ENCODE data around the gene SLC30A1. TPM values are rescaled to one million over a fixed set of nuclear protein-coding genes. Genes with fewer than 3 reads are reported as not detected.

Gene SLC30A1
- total RNA-seq, 4 donors from 2014 or later: 12.8 to 44.7 (median 19.1) TPM

GRCh38 chr1:211557894-211558625 lies 20.9 kb downstream of the SLC30A1 start:
- H3K4me1 ChIP-seq: no peaks in the 10 kb centered on the region
- no peak overlapping the region for H3K4me3 ChIP-seq
- intact Hi-C loops (cut with DNase I; ENCODE audit: low total_unique reads): no loop called here
- H3K36me3 ChIP-seq: no peaks in the 10 kb centered on the region
- no peaks in the 10 kb centered on the region for H3K27me3 ChIP-seq
- no peaks in the 10 kb centered on the region for H3K9me3 ChIP-seq
- H3K27ac ChIP-seq: no peak overlapping the region
- TF ChIP-seq CTCF (IDR thresholded peaks at IDR 0.05): no peak
- TF ChIP-seq POLR2A (IDR thresholded peaks at IDR 0.05): no peak
- no peak for DNase-seq

GRCh38 chr1:211553549-211553948 lies 25.4 kb downstream of the SLC30A1 start:
- intact Hi-C loops (cut with DNase I; ENCODE audit: low total_unique reads): no loop called here
- Histone ChIP-seq H3K4me1 (no peaks in the 10 kb centered on the region), H3K9me3 (no peaks in the 10 kb centered on the region), H3K27me3 (no peaks in the 10 kb centered on the region), H3K27ac (no peak overlapping the region), H3K36me3 (no peaks in the 10 kb centered on the region), H3K4me3 (no peak overlapping the region)
- TF ChIP-seq POLR2A (IDR thresholded peaks at IDR 0.05) (no peak), CTCF (IDR thresholded peaks at IDR 0.05) (no peak)
- no peak for DNase-seq

GRCh38 chr1:211551638-211552460 lies 27.1 kb downstream of the SLC30A1 start:
- intact Hi-C loops (cut with DNase I; ENCODE audit: low total_unique reads): no loop called here
- H3K27ac ChIP-seq: no peak overlapping the region
- no peaks in the 10 kb centered on the region for H3K4me1 ChIP-seq
- no peaks in the 10 kb centered on the region for H3K9me3 ChIP-seq
- DNase-seq: no peak
- no peaks in the 10 kb centered on the region for H3K27me3 ChIP-seq
- no peak for TF ChIP-seq POLR2A (IDR thresholded peaks at IDR 0.05)
- no peak for TF ChIP-seq CTCF (IDR thresholded peaks at IDR 0.05)
- no peaks in the 10 kb centered on the region for H3K36me3 ChIP-seq
- no peak overlapping the region for H3K4me3 ChIP-seq

GRCh38 chr1:211549092-211549711 lies 29.8 kb downstream of the SLC30A1 start:
- no peak overlapping the region for H3K27ac ChIP-seq
- H3K4me3 ChIP-seq: no peak overlapping the region
- DNase-seq: no peak
- TF ChIP-seq POLR2A (IDR thresholded peaks at IDR 0.05): no peak
- no peak for TF ChIP-seq CTCF (IDR thresholded peaks at IDR 0.05)
- no peaks in the 10 kb centered on the region for H3K36me3 ChIP-seq
- H3K27me3 ChIP-seq: no peaks in the 10 kb centered on the region
- H3K4me1 ChIP-seq: no peaks in the 10 kb centered on the region
- intact Hi-C loops (cut with DNase I; ENCODE audit: low total_unique reads): no loop called here
- H3K9me3 ChIP-seq: no peaks in the 10 kb centered on the region

All from uterus (tissue), 4 donors.